NCI-H2196 (cell line): ENCODE measurements around the gene PTPN3.

Source experiments
- DNase-seq: peaks from one replicate; lab custom pipeline; 2025; ENCODE audit not compliant: unreplicated experiment; lab: John Stamatoyannopoulos, UW

PTPN3 gene

DNA sequence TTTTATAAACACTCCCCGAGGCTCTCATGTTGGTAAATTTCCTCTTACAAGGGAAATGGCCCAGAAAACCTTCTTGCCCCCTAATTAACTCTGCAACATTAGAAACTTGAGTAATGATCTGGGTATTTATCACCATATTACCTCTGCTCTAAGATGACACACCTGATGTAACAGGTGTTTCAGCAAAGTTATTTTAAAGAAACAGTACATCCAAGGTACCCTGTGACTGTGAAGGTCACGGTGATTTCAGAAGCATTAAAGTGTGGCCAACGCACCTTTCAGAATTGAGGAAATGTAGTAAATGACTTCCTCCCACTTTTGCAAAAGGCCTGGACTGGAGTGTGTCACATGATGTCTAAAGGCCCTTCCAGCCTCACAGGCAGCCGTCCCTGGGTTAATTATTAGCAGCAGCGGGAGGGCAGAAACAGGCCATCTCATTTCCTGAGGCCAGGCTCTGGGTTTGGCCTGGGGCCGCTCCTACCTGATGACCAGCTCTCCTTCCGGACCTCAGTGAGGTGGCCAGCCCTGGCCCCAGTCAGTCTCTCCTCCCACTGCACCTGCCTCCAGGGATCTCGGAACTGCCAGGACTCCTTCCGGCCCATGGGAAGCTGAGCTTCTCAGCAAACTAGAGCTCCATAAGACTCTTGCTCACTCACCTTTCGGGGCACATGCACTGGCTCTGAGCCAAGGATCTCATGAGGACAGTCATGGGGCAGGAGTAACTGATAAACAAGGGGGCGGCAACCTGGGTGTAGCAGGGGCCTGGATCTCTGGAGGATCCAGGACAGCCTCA lies 20.7 kb downstream of the PTPN3 start:
- peak; percentile 80 for DNase-seq

DNA sequence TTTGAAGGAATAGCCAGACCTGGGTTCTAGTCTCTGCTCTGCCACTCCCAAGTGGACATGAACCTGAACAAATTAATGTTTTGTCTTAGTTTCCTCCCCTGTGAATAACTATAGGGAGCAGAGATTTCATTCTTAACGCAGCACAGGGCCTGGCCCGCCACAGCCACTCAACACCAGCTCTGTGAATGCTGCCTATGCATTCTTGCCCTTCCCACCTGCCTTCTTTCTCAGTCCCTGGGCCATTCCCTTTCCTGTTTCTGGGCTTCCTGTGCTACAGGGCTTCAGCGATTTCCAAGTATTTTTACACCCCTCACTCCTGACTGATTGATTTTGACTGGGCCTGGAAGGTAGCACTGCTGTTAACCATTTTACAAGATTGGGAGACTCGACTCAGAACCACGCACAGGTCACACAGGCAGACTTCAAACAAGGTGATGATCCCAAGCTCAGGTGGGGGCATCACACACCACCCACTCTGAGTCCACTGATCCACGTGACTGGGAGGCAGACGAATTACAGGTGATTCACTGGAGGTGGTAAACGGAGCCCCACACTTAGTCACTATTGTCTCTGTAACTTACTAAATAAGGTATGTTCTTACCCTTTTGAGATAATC lies 21.4 kb downstream of the PTPN3 start:
- no peak for DNase-seq

DNA sequence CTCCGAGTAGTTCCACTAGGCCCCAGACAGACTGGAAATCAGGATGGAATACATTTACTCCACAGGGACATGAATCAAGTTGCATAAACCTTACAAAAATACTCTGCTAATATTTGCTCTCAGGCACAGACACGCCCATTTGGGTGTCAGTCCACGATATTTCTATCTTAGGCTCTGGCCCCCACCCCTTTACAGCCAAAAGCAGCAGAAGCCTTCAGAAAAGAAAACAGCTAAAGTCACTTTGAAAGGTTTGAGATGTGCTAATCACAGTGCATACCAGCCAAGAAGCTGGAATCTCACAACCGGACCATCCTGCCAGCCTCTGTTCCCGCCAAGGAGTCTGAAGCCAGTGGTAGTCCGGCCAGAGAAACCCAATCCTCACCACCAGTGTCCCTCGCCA lies 22.6 kb downstream of the PTPN3 start:
- DNase-seq = no peak

DNA sequence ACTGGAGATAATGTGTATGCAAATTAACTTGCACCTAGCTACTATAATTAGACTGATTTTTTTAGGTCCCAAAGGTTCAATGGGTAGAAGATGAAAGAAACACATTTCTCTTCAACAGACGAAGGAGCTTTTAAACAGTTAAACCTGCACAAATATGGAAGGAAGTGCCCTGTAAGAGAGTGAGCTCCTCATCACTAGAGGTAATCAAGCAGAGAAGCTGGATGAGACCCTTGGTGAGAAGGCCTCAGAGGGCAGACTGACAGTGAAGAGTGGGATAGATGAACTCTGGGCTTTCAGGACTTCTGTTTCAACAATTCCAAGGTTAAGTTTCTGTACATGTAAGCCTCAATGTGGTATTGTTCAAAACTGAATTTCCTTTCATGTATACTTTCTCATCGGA lies 23.2 kb downstream of the PTPN3 start:
- DNase-seq = no peak

GRCh38 chr9:109474170-109474569 lies 23.9 kb downstream of the PTPN3 start:
- no peak for DNase-seq

DNA sequence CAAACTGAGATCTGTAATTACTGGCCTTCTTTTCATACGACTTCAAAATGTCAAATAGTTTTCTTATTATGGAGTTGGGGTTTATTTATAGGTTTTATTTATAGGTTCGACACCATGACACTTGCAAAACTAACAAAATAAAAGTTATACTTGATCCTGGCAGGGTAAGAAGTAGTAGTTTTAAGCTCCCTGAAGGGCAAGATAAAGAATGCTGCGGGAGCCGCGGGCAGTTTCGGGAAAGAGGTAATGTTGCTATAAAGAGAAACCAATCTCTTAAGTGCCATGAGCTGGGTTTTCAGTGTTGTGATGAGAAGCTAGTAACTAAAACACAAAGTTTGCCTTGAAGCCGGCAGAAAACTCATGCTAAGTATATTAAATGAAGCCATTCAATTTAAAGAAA lies 24.8 kb downstream of the PTPN3 start:
- DNase-seq = no peak

GRCh38 chr9:109471475-109472393 lies 26.4 kb downstream of the PTPN3 start:
- DNase-seq = no peak

GRCh38 chr9:109469646-109470358 lies 28.3 kb downstream of the PTPN3 start:
- DNase-seq = peak; percentile 62

GRCh38 chr9:109468927-109469326 lies 29.2 kb downstream of the PTPN3 start:
- no peak for DNase-seq

DNA sequence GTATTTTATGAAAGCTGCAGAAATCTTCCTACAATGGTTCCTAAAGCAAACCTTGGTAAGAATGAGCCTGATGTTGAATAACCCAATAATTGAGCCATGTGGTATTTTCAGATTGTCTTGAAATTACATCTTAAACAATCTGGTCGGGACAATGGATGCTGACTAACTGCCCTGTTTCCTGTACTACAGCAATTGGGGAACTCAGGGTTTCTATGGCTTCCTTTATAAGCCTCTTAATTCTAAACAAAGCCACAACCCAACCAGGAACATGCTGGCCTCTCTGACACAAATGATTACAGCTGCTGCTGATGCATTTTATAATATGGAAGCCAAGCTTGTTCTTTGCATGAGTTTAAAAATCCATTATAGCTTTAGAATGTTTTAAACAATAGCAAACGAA lies 30.2 kb downstream of the PTPN3 start:
- DNase-seq = no peak

GRCh38 chr9:109466623-109467590 lies 31.2 kb downstream of the PTPN3 start:
- no peak for DNase-seq

GRCh38 chr9:109463924-109464625 lies 34.0 kb downstream of the PTPN3 start:
- no peak for DNase-seq

GRCh38 chr9:109460576-109460975 lies 37.5 kb downstream of the PTPN3 start:
- DNase-seq = no peak

- DNase-seq = no peak
Measured at GRCh38 chr9:109459423-109459822, 38.7 kb downstream of the PTPN3 start.

- DNase-seq = no peak
Measured at GRCh38 chr9:109458453-109459211, 39.5 kb downstream of the PTPN3 start.

- no peak for DNase-seq
Measured at GRCh38 chr9:109456811-109457210, 41.3 kb downstream of the PTPN3 start.

DNA sequence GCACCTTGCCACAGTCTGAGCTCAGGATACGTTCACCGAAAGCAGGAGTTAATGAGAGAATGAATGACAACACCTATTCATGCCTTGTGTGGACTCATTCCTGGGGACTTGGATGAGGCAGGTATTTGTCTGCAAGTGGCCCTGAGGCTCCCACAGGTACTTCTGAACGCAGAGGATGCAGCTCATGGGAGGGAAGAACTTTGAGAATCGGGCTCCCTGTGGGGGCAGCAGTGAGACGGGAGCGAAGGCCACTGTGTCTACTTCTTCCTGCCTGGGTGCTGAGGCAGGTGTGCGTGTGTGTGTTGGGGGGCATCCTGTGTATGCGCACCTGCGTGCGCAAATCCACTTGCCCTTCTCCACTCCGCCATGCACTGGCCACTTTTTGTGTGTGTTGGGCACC lies 42.2 kb downstream of the PTPN3 start:
- DNase-seq = no peak

DNA sequence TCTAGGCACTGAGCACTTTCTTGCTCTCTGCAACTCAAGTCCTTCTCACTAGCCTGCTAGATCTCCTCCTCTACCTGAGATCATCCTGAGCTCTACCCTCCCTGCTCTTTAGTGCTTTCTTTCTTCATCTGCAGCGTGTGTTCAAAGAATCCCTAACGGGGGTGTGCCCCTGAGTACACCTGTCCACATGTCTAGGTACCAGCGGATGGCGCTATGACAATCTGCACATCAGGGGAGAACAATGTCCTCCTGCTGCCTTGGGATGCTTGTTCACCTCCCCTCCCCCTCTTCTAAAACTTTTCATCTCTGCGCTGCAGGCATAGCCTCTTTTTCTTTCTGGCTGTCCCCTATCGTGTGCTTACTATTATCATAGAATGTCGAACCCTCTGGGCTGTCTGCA lies 42.7 kb downstream of the PTPN3 start:
- DNase-seq = no peak
